ENCODE measurements around the gene ILK.

ILK gene

GRCh38 chr11:6603287-6604080, at the start of gene ILK, which contains the start of gene RRP8:
ILK (plus strand) TSS chr11:6603774; CDS start chr11:6604272, 498 bp downstream.
RRP8 (minus strand) TSS chr11:6603616; CDS start chr11:6603502, 114 bp downstream.
- DNase-seq (ENCODE audit: low read depth) = peak; percentile 82

- DNase-seq (ENCODE audit: low read depth) = no peak
Observed at GRCh38 chr11:6554828-6555706, 48.5 kb upstream of the ILK start.

GRCh38 chr11:6556139-6556949, 47.2 kb upstream of the ILK start:
- DNase-seq (ENCODE audit: low read depth) = no peak

GRCh38 chr11:6557063-6557462, 46.5 kb upstream of the ILK start:
- DNase-seq (ENCODE audit: low read depth) = no peak

- DNase-seq (ENCODE audit: low read depth) = no peak
Observed at GRCh38 chr11:6557761-6558674, 45.6 kb upstream of the ILK start.

- DNase-seq (ENCODE audit: low read depth) = no peak
Observed at GRCh38 chr11:6559369-6559768, 44.2 kb upstream of the ILK start.

GRCh38 chr11:6561288-6561687, 42.3 kb upstream of the ILK start:
- DNase-seq (ENCODE audit: low read depth) = no peak

GRCh38 chr11:6563121-6563619, 40.4 kb upstream of the ILK start:
- DNase-seq (ENCODE audit: low read depth) = no peak

- DNase-seq (ENCODE audit: low read depth) = no peak
Observed at GRCh38 chr11:6563667-6564066, 39.9 kb upstream of the ILK start.

- DNase-seq (ENCODE audit: low read depth) = no peak
Observed at GRCh38 chr11:6565325-6565724, 38.2 kb upstream of the ILK start.

- DNase-seq (ENCODE audit: low read depth) = no peak
Observed at GRCh38 chr11:6565988-6566703, 37.4 kb upstream of the ILK start.

- no peak for DNase-seq (ENCODE audit: low read depth)
Observed at GRCh38 chr11:6566704-6567370, 36.7 kb upstream of the ILK start.

- DNase-seq (ENCODE audit: low read depth) = no peak
Observed at GRCh38 chr11:6567371-6567745, 36.2 kb upstream of the ILK start.

- no peak for DNase-seq (ENCODE audit: low read depth)
Observed at GRCh38 chr11:6568191-6568918, 35.2 kb upstream of the ILK start.

- DNase-seq (ENCODE audit: low read depth) = no peak
Observed at GRCh38 chr11:6569706-6570105, 33.9 kb upstream of the ILK start.

GRCh38 chr11:6570691-6571427, 32.7 kb upstream of the ILK start:
- DNase-seq (ENCODE audit: low read depth) = no peak

- DNase-seq (ENCODE audit: low read depth) = no peak
Observed at GRCh38 chr11:6571434-6572008, 32.1 kb upstream of the ILK start.

GRCh38 chr11:6572215-6572614, 31.4 kb upstream of the ILK start:
- no peak for DNase-seq (ENCODE audit: low read depth)
